Erythroblast (primary cell): ENCODE measurements around the gene AMPD3.

Source experiments
- GATA1 ChIP-seq: IDR thresholded peaks from 2 replicates; pipeline ENCODE4 v1.6.1; 2011; ENCODE audit warnings: low read depth, mild to moderate bottlenecking, control low read depth, low read length, moderate library complexity
- POLR2A ChIP-seq: IDR thresholded peaks from 2 replicates; pipeline ENCODE4 v1.6.1; 2011; ENCODE audit warnings: mild to moderate bottlenecking, low read length

- TF ChIP-seq POLR2A (no peak), GATA1 (no peak)
Measured at GRCh38 chr11:10488121-10488933, 33.3 kb downstream of the AMPD3 start.
